SK-N-MC (cell line): ENCODE measurements around the gene GGACT.

Source experiments
- DNase-seq: peaks from one replicate; pipeline ENCODE4 v3.0.0-alpha.2; 2011; ENCODE audit warnings: low read depth, low spot score
- H3K27ac ChIP-seq: fragments of 200-600 bp; sonication (generic); 2 replicates; pipeline ENCODE4 v1.5.1; 2016; ENCODE audit warnings: mixed run types
- H3K36me3 ChIP-seq: fragments of 200-600 bp; sonication (generic); 2 replicates; pipeline ENCODE4 v1.6.1; 2017; ENCODE audit warnings: antibody characterized with exemption, low read length, mixed read lengths; ENCODE audit not compliant: insufficient read depth
- H3K4me3 ChIP-seq: fragments of 200-600 bp; sonication (generic); 2 replicates; pipeline ENCODE4 v1.5.1; 2016
- H3K9ac ChIP-seq: fragments of 200-600 bp; sonication (generic); 2 replicates; pipeline ENCODE4 v1.8.0; 2017; ENCODE audit warnings: mixed run types, mixed read lengths; ENCODE audit not compliant: insufficient read length
- H3K9me3 ChIP-seq: fragments of 200-600 bp; sonication (generic); 2 replicates; pipeline ENCODE4 v1.6.1; 2017; ENCODE audit warnings: low read depth, mild to moderate bottlenecking, antibody characterized with exemption, low read length, moderate library complexity, mixed read lengths
- EZH2 ChIP-seq: fragments of 200-600 bp; sonication (generic); IDR thresholded peaks from one replicate; pipeline ENCODE4 v1.6.1; 2017; ENCODE audit warnings: antibody characterized with exemption
- FOXP2 ChIP-seq: optimal IDR thresholded peaks from 2 replicates; pipeline ENCODE3; 2011; ENCODE audit warnings: mild to moderate bottlenecking, moderate library complexity; ENCODE audit not compliant: insufficient read depth; ENCODE audit errors: extremely low read length, control extremely low read depth
- POLR2AphosphoS5 ChIP-seq: IDR thresholded peaks from 2 replicates; pipeline ENCODE4 v1.6.1; 2012; ENCODE audit warnings: mild to moderate bottlenecking, low read depth, low read length, borderline replicate concordance

The GGACT gene

GRCh38 chr13:100485265-100485664 lies 103.3 kb downstream of the GGACT start:
- Histone ChIP-seq H3K9ac (no peak overlapping the region), H3K4me3 (no peak overlapping the region), H3K36me3 (no peaks in the 10 kb centered on the region), H3K9me3 (no peaks in the 10 kb centered on the region), H3K27ac (no peak overlapping the region)
- TF ChIP-seq EZH2 (no peak), FOXP2 (no peak), POLR2AphosphoS5 (no peak)
- no peak for DNase-seq

- no peak for TF ChIP-seq FOXP2
- no peak for TF ChIP-seq POLR2AphosphoS5
- no peak for TF ChIP-seq EZH2
- DNase-seq: no peak
- H3K4me3 ChIP-seq: no peak overlapping the region
- no peaks in the 10 kb centered on the region for H3K36me3 ChIP-seq
- H3K27ac ChIP-seq: no peak overlapping the region
- no peak overlapping the region for H3K9ac ChIP-seq
- H3K9me3 ChIP-seq: no peaks in the 10 kb centered on the region
Observed at GRCh38 chr13:100484702-100485101, 103.9 kb downstream of the GGACT start.

GRCh38 chr13:100483841-100484381 lies 104.7 kb downstream of the GGACT start:
- TF ChIP-seq POLR2AphosphoS5 (no peak), FOXP2 (no peak), EZH2 (no peak)
- Histone ChIP-seq H3K9ac (no peak overlapping the region), H3K9me3 (no peaks in the 10 kb centered on the region), H3K4me3 (no peak overlapping the region), H3K27ac (no peak overlapping the region), H3K36me3 (no peaks in the 10 kb centered on the region)
- no peak for DNase-seq

GRCh38 chr13:100483139-100483538 lies 105.5 kb downstream of the GGACT start:
- no peak for DNase-seq

GRCh38 chr13:100480676-100481075 lies 107.9 kb downstream of the GGACT start:
- Histone ChIP-seq H3K9ac (no peak overlapping the region), H3K27ac (no peak overlapping the region), H3K9me3 (no peaks in the 10 kb centered on the region), H3K36me3 (no peaks in the 10 kb centered on the region), H3K4me3 (no peak overlapping the region)
- no peak for DNase-seq
- no peak for TF ChIP-seq POLR2AphosphoS5
- TF ChIP-seq FOXP2: no peak
- no peak for TF ChIP-seq EZH2

More at GRCh38 chr13:100483139-100483538, 105.5 kb downstream of the GGACT start:
- TF ChIP-seq EZH2 (no peak), POLR2AphosphoS5 (no peak), FOXP2 (no peak)
- H3K36me3 ChIP-seq: no peaks in the 10 kb centered on the region
- H3K4me3 ChIP-seq: no peak overlapping the region
- H3K27ac ChIP-seq: no peak overlapping the region
- no peaks in the 10 kb centered on the region for H3K9me3 ChIP-seq
- no peak overlapping the region for H3K9ac ChIP-seq
